Activated naive CD8-positive, alpha-beta T cell treated with anti-CD3 and anti-CD28 coated beads for 36 hours (primary cell): ENCODE data around the gene FAM114A1. TPM values are rescaled to one million over a fixed set of nuclear protein-coding genes. Genes with fewer than 3 reads are reported as not detected.
A peak's percentile ranks its signal among the peaks of the same experiment; 100 is the strongest.
"Not testable (repeated sequence)": the region's sequence is repeated elsewhere in the genome, so short reads cannot be mapped to it uniquely, and the experiment has no call there.

Experiments used
- DNase-seq: peaks from one replicate; pipeline ENCODE4 v3.0.0; 2021
- H3K27ac Mint-ChIP-seq: one replicate; pipeline ENCODE4 v1.8.0; 2022; ENCODE audit warnings: mild to moderate bottlenecking, moderate library complexity, mixed read lengths
- H3K27me3 Mint-ChIP-seq: one replicate; pipeline ENCODE4 v1.8.0; 2022; ENCODE audit warnings: mild to moderate bottlenecking, mixed read lengths
- H3K36me3 Mint-ChIP-seq: one replicate; pipeline ENCODE4 v1.8.0; 2021; ENCODE audit warnings: mild to moderate bottlenecking, mixed read lengths
- H3K4me1 Mint-ChIP-seq: one replicate; pipeline ENCODE4 v1.8.0; 2021; ENCODE audit warnings: mixed read lengths
- H3K4me3 Mint-ChIP-seq: one replicate; pipeline ENCODE4 v1.8.0; 2022; ENCODE audit warnings: mild to moderate bottlenecking, moderate library complexity, mixed read lengths
- H3K9me3 Mint-ChIP-seq: one replicate; pipeline ENCODE4 v1.8.0; 2022; ENCODE audit warnings: mixed read lengths
- total RNA-seq, 2 experiments: library from RNA; stranded (reverse); gene quantifications; one replicate each; pipeline ENCODE4 v1.2.3, GENCODE V29; 2021

Gene FAM114A1
- total RNA-seq, 2 experiments from 2014 or later = 0.38 TPM; not detected in 1

- Mint-ChIP-seq H3K36me3 (no peaks in the 10 kb centered on the region), H3K4me1 (peaks cover 8% of the 10 kb centered on the region), H3K27ac (no peak overlapping the region), H3K4me3 (no peak overlapping the region), H3K9me3 (no peaks in the 10 kb centered on the region), H3K27me3 (peaks cover 3% of the 10 kb centered on the region)
- DNase-seq = no peak
Measured at GRCh38 chr4:38904682-38905081, 37.1 kb downstream of the FAM114A1 start.

GRCh38 chr4:38905652-38906385 lies 38.2 kb downstream of the FAM114A1 start:
- H3K4me1 Mint-ChIP-seq = peaks cover 8% of the 10 kb centered on the region
- H3K36me3 Mint-ChIP-seq = no peaks in the 10 kb centered on the region
- H3K9me3 Mint-ChIP-seq = no peaks in the 10 kb centered on the region
- no peak overlapping the region for H3K27ac Mint-ChIP-seq
- no peak for DNase-seq
- no peak overlapping the region for H3K4me3 Mint-ChIP-seq
- H3K27me3 Mint-ChIP-seq = no peaks in the 10 kb centered on the region

DNA sequence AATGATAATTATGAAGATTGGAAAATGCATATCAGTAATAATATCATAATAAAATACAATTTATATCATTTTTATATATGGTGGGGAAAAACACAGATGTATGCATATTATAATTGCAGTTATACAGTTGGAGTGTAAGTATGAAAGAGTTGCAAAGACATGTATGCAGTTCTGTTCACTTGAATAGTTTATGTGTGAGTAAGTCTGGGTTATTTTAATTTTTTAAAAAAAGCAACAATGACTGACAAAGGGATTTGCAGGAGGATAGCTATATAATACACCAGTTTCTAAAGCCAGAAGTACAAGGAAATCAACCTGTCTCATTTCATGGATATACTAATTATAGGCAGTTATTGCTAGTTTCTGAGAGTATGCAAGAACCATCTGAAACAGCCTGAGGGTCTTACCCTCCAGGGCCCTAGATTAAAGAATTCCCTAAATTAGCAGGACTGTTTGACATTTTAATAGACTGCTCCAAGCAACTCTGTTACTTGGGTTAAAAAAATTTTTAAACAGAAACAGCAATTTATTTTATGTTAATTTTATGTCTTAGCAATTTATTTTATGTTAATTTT lies 40.2 kb downstream of the FAM114A1 start:
- Mint-ChIP-seq H3K36me3 (no peaks in the 10 kb centered on the region), H3K27me3 (no peaks in the 10 kb centered on the region), H3K4me1 (peaks cover 8% of the 10 kb centered on the region), H3K27ac (no peak overlapping the region), H3K4me3 (no peak overlapping the region), H3K9me3 (no peaks in the 10 kb centered on the region)
- DNase-seq = no peak

GRCh38 chr4:38909015-38909414 lies 41.4 kb downstream of the FAM114A1 start:
- peaks cover 8% of the 10 kb centered on the region for H3K4me1 Mint-ChIP-seq
- no peaks in the 10 kb centered on the region for H3K9me3 Mint-ChIP-seq
- H3K27me3 Mint-ChIP-seq = no peaks in the 10 kb centered on the region
- no peak overlapping the region for H3K4me3 Mint-ChIP-seq
- H3K36me3 Mint-ChIP-seq = no peaks in the 10 kb centered on the region
- no peak overlapping the region for H3K27ac Mint-ChIP-seq
- DNase-seq = no peak

DNA sequence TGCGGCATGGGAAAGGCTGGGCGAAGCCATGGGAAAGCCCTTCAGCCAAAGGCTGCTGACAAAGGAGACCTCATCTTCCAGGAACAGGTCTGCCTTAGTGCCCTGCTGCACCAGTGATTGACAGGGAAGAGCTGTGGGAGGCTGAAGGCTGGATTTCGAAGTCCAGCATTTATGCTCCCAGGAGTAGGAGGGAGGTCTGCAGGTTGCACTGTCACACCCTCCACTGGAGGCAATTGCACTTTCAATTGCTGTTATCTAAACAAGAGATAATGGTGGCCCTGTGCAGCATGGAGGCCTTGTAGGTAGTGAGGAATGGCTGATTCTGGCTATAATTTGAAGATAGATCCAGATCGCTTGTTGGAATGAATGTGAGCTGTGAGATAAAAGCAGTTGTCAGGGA lies 43.7 kb downstream of the FAM114A1 start:
- H3K36me3 Mint-ChIP-seq = no peaks in the 10 kb centered on the region
- no peak overlapping the region for H3K27ac Mint-ChIP-seq
- no peaks in the 10 kb centered on the region for H3K27me3 Mint-ChIP-seq
- DNase-seq = no peak
- no peak overlapping the region for H3K4me3 Mint-ChIP-seq
- no peaks in the 10 kb centered on the region for H3K9me3 Mint-ChIP-seq
- H3K4me1 Mint-ChIP-seq = peaks cover 10% of the 10 kb centered on the region

GRCh38 chr4:38914854-38915253 lies 47.2 kb downstream of the FAM114A1 start:
- no peaks in the 10 kb centered on the region for H3K9me3 Mint-ChIP-seq
- DNase-seq = no peak
- no peaks in the 10 kb centered on the region for H3K27me3 Mint-ChIP-seq
- no peak overlapping the region for H3K27ac Mint-ChIP-seq
- H3K36me3 Mint-ChIP-seq = no peaks in the 10 kb centered on the region
- H3K4me3 Mint-ChIP-seq = peak overlapping the region; percentile 26
- peaks cover 10% of the 10 kb centered on the region for H3K4me1 Mint-ChIP-seq

DNA sequence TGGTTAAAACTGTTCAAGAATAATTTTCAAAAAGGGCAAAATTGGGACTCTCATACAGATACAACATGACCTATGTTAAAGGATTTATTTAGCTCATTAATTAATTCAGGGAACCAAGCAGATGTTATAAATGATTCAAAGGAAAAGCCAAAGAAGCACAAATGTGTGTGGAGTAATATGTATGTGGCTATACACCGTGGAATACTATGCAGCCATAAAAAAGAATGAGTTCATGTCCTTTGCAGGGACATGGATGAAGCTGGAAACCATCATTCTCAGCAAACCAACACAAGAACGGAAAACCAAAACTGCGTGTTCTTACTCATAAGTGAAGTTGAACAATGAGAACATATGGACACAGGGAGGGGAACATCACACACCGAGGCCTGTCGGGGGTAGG lies 48.7 kb downstream of the FAM114A1 start:
- H3K9me3 Mint-ChIP-seq, DNase-seq, H3K27me3 Mint-ChIP-seq, H3K27ac Mint-ChIP-seq, H3K36me3 Mint-ChIP-seq, H3K4me3 Mint-ChIP-seq: not testable (repeated sequence)
- peaks cover 10% of the 10 kb centered on the region for H3K4me1 Mint-ChIP-seq

- DNase-seq = no peak
- H3K27ac Mint-ChIP-seq = no peak overlapping the region
Measured at GRCh38 chr4:38917481-38918025, 49.9 kb downstream of the FAM114A1 start.

DNA sequence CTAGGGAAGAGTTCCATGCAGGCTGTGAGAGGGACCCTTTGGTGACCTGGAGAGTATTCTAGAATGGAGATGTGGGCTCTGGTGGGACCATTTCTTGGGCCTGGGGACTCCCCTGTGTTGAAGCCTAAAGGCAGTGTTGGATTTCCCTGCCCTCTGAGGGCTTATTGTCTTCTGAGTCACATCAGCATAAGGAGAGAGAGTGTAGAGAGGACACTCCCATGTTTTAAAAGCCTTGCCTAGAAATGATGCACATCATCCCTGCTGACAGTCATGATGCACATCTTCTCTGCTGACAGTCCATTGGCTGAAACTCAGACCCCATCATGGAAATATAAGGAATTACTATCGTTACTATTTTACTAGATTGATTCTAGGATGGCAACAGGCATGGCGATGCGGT lies 51.9 kb downstream of the FAM114A1 start:
- no peak for DNase-seq
- H3K27me3 Mint-ChIP-seq = peaks cover 4% of the 10 kb centered on the region
- no peaks in the 10 kb centered on the region for H3K36me3 Mint-ChIP-seq
- H3K9me3 Mint-ChIP-seq = no peaks in the 10 kb centered on the region
- H3K4me1 Mint-ChIP-seq = peaks cover 10% of the 10 kb centered on the region
- no peak overlapping the region for H3K27ac Mint-ChIP-seq
- H3K4me3 Mint-ChIP-seq = no peak overlapping the region

More at GRCh38 chr4:38917481-38918025, 49.9 kb downstream of the FAM114A1 start:
- Mint-ChIP-seq H3K4me1 (peaks cover 10% of the 10 kb centered on the region), H3K27me3 (peaks cover 4% of the 10 kb centered on the region), H3K36me3 (no peaks in the 10 kb centered on the region), H3K9me3 (no peaks in the 10 kb centered on the region), H3K4me3 (no peak overlapping the region)

GRCh38 chr4:38920186-38920585 lies 52.6 kb downstream of the FAM114A1 start:
- H3K27me3 Mint-ChIP-seq = peaks cover 4% of the 10 kb centered on the region
- peaks cover 4% of the 10 kb centered on the region for H3K4me1 Mint-ChIP-seq
- DNase-seq = no peak
- H3K9me3 Mint-ChIP-seq = no peaks in the 10 kb centered on the region
- H3K27ac Mint-ChIP-seq = no peak overlapping the region
- no peaks in the 10 kb centered on the region for H3K36me3 Mint-ChIP-seq
- no peak overlapping the region for H3K4me3 Mint-ChIP-seq

- Mint-ChIP-seq H3K36me3 (no peaks in the 10 kb centered on the region), H3K4me3 (no peak overlapping the region), H3K4me1 (no peaks in the 10 kb centered on the region), H3K27me3 (peaks cover 4% of the 10 kb centered on the region), H3K27ac (no peak overlapping the region), H3K9me3 (no peaks in the 10 kb centered on the region)
- DNase-seq = no peak
Measured at GRCh38 chr4:38920677-38921076, 53.1 kb downstream of the FAM114A1 start.

DNA sequence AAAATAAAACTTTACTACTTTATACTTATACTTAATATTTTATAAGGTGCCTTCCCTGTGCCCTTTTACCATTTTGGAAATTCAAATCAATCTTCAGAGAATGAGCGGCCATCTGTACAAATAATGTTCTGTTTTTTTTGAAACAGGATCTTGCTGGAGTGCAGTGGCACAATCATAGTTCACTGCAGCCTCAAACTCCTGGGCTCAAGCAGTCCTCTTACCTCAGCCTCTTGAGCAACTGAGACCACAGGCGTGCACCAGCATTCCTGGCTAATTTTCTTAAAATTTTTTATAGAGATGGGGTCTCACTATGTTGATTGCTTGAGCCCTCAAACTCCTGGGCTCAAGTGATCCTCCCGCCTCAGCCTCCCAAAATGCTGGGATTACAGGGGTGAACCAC lies 53.5 kb downstream of the FAM114A1 start:
- no peaks in the 10 kb centered on the region for H3K4me1 Mint-ChIP-seq
- H3K9me3 Mint-ChIP-seq = no peaks in the 10 kb centered on the region
- no peaks in the 10 kb centered on the region for H3K36me3 Mint-ChIP-seq
- H3K4me3 Mint-ChIP-seq = no peak overlapping the region
- H3K27ac Mint-ChIP-seq = no peak overlapping the region
- DNase-seq = no peak
- peaks cover 4% of the 10 kb centered on the region for H3K27me3 Mint-ChIP-seq

DNA sequence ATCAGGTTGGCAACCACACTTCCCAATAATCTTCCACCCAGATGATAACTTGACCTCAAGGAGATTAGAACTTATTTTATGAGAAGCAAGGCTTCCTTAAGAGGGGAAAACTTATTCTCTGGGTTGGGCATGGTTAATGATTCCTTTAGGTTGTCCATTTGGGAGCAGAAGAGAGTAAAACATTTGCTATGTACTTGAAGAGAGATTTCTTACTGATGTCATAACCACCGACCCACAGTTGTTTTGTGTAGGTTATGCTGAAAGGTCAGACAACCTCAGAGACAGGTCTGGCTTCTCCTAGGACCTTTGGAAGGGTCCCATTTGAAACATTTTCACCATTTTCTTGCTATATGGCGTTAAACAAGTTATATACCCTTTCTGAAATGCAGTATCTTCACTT lies 56.1 kb downstream of the FAM114A1 start:
- Mint-ChIP-seq H3K27ac (no peak overlapping the region), H3K4me1 (no peaks in the 10 kb centered on the region), H3K4me3 (no peak overlapping the region), H3K9me3 (no peaks in the 10 kb centered on the region), H3K36me3 (no peaks in the 10 kb centered on the region), H3K27me3 (peaks cover 4% of the 10 kb centered on the region)
- no peak for DNase-seq

GRCh38 chr4:38924353-38924752 lies 56.7 kb downstream of the FAM114A1 start:
- H3K27me3 Mint-ChIP-seq = peaks cover 4% of the 10 kb centered on the region
- H3K27ac Mint-ChIP-seq = no peak overlapping the region
- no peaks in the 10 kb centered on the region for H3K9me3 Mint-ChIP-seq
- DNase-seq = no peak
- H3K36me3 Mint-ChIP-seq = no peaks in the 10 kb centered on the region
- no peak overlapping the region for H3K4me3 Mint-ChIP-seq
- no peaks in the 10 kb centered on the region for H3K4me1 Mint-ChIP-seq

DNA sequence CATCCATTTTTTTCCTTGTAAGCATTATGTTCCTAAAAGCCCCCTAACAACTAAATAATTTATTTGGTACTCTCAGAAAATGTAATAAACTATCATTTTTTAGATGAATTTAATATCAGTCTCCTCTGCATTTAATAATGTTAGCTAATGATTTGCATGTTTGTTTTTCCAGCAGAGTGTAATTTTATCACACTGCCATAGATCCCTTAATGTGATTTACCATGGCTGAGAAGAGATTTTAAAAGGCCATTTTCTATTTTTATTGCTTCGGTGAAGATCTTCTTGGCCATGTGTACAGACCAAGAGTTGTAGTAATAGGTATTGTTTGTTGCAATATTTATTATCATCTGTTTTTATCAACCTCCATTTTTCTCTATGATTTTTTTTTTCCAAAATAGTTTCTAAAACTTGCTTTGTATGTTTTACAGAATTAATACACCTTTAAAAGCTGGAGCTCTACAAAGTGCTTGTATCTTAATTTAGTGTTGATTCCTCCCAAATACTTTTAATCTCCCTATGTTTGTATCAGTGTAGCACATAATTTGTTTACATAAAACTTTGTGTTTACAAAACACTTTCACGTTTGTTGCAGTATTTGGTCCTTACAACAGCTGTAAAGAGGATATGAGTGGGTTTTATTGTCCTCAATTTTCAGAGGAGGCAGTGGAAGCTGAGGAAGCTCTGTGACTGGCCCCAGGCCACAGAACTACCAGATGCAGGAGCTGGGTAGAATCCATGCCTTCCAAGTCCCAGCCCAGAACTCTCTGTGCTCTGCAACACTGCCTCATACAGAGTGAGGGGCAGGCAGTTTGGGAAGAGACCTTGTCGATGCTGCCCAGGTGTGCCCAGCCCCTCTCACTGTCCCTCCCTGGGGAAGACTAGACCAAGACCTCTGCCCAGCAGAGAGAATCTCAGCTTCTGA lies 58.1 kb downstream of the FAM114A1 start:
- Mint-ChIP-seq H3K9me3 (no peaks in the 10 kb centered on the region), H3K4me3 (no peak overlapping the region), H3K4me1 (peaks cover 7% of the 10 kb centered on the region), H3K27me3 (peaks cover under 1% of the 10 kb centered on the region), H3K36me3 (no peaks in the 10 kb centered on the region), H3K27ac (no peak overlapping the region)
- no peak for DNase-seq
